Measurements from ENCODE around the gene AP4B1.

AP4B1 gene

DNA sequence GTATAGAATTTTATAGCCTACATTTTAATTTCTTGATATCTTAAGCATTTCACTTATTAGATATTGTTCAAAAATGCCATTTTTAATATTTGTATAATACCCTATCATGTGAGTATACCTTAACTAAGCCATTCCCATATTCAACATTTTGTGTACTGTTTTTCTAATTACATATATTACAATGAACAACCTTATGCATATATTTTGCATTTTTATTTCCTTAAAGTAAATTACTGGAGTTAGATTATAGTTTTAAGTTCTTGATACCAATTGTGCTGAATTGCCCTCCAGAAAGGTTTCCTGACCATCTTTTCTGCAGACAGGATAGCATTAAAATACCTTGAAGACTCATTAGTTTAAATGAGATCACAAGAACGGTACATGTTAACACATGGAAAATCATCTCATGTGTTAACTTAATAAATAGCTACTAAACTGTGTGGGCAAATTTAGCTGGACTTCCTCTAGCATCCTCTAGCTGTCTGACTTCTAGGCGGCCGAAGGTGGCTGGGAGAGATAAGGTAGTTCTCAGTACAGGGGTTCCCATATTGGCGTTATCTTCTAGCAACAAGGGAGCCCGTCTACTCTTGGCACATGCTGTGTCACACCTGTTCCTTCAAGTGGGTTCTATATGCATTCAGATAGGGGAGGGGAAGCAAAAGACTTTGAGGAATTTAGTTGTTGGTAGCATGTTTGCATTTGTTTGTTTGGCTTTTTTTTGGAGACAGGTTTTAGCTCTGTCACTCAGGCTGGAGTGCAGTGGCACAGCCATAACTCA, 9.5 kb upstream of the AP4B1 start:
- no peak for TF ChIP-seq CTCF (IDR thresholded peaks at IDR 0.05)

DNA sequence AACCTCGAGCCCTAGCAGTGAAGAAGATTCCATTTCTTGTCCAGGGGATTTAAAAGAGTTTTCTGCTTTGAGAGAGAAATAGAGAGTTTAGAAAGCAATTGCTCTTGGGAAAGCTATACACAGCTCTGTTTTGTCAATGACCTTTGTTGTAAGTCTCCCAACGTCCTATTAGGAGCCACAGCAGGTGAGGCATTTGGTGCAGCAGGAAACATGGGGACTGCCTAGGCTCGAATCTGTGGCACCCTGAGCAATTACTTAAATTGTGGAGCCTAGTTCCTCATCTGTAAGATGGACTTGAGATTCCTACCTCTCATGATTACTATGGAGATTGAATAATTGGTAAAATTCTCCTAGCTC, 8.7 kb upstream of the AP4B1 start:
- TF ChIP-seq CTCF (IDR thresholded peaks at IDR 0.05), result no peak

GRCh38 chr1:113912594-113913311, 8.2 kb upstream of the AP4B1 start:
- TF ChIP-seq CTCF (IDR thresholded peaks at IDR 0.05), result no peak

GRCh38 chr1:113905435-113905861, 849 bp upstream of the AP4B1 start:
- TF ChIP-seq CTCF (IDR thresholded peaks at IDR 0.05), result no peak

DNA sequence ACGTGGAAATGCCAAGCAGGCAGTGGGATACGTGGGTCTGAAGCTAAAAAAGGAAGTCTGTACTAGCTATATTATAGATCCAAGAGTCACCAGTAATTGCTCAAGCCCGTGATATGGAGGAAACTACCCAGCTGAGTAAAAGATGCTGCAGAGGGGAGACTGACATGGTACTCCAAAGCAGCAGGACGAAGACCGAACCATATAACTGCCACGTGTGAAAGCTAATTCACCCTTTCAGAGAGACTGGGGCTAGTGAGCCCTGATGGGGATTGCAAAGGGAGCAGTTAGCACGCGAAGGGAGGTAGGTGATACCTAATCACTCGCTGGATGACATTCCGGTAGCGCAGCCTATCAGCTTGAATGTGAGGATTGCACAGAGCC, 316 bp downstream of the AP4B1 start:
- TF ChIP-seq CTCF (IDR thresholded peaks at IDR 0.05), result no peak

DNA sequence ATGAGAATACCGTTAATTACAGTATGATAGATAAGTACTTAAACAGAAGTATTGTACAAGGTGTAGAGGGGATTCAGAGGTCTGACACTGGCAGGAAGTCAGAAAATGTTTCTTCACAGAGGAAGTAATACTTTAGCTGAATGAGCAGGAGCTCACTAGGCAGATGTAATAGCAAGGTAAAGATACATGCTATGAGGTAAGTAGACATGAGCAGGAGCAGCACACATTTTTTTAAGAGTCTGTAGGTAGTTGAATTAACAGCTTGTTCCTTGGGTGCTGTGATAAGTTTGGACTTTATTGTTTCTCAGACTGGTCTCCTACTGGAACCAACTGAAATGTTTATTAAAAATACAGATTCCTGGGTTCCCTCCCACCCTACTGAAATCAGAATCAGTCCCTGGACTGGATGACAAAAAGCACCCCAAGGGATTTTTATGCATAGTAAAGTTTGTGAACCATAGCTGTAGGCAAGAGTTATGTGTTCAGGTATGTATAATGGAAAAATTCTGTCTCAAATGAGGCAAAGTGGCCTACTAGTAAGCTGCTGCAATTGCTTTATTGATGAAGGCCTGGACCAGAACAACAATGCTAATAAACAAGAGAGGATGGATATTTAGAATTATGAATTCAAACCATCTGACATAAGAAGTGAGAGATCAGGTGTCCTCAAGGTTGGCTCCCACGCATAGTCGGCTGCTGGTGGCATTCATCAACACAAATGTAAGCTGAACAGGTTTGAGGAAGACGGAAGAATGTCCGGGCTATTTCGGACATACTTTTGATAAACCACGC, 902 bp downstream of the AP4B1 start:
- TF ChIP-seq CTCF (IDR thresholded peaks at IDR 0.05), result no peak

DNA sequence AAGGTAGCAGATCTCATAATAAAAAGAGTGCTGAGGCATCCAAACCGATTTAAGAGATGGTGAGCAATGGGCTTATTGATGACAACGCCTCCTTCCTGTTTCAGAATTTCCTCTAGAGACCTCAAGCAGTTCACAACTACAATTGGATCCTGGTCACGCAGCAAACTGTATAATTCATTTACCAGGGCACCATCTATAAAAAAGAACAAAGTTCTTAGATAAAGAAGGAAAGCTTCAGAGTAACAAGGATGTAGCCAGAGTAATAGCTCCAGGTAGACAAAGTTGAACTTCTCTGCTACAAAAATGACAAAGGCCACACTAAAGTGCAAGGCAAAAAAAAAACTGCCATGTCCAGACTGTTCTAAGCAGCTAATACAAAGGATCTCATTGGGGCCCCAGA, 3.4 kb downstream of the AP4B1 start:
- no peak for TF ChIP-seq CTCF (IDR thresholded peaks at IDR 0.05)
